GM21619 (cell line): ENCODE results near the gene TMEM121B.

Experiments used
- ATAC-seq: cut with Tn5 transposase; IDR thresholded peaks from one replicate; pipeline ENCODE4 v1.9.1; 2021; ENCODE audit not compliant: unreplicated experiment

TMEM121B gene

GRCh38 chr22:17112491-17113042 lies 8.6 kb downstream of the TMEM121B start:
- ATAC-seq = no peak

DNA sequence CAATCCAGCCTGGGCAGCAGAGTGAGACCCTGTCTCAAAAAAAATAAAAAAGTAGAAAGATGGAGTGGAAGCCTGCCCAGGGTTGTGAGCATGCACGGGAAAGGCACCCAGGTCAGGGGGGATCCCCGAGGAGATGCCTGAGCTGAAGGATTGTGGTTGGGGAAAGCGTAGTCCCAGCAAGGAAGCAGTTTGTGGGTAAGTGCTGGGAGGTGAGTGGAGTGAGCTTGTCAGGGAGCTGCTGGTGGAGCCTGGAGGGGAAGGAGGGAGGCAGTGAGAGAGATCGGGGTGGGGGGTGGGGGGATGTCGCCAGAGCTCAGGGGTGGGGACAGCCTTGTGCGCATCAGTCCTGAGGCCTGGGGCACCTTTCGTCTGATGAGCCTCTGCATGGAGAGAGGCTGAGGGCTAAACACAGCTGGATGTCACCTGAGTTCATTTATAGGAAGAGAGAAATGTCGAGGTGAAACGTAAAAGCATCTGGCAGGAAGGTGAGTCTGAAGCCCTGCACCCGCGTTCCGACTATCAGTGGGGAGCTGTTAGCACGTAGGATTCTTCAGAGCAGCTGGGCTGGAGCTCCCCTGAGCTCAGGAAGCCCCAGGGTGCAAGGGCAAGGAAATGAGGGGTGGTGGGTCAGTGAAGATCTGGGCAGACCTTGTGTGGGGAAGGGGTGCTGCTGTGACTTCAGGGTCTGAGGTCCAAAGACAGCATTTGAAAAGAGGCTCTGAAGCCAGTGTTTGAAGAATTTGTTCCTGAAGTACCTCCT lies 10.2 kb downstream of the TMEM121B start:
- no peak for ATAC-seq

DNA sequence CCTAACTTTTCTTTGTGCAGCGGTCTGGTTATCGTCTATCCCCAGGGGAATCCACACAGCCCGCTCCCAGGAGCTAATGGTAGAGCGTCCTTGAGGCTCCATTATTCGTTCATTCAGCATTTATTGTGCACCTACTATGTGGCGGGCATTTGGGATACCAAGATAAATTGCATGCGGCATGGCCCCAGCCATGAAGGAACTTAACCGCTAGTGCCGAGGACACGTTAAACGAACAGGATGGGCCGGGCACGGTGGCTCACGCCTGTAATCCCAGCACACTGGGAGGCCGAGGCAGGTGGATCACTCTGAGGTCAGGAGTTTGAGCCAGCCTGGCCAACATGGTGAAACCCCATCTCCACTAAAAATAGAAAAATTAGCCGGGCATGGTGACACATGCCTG lies 11.2 kb downstream of the TMEM121B start:
- no peak for ATAC-seq

- no peak for ATAC-seq
These were observed 11.9 kb downstream of the TMEM121B start for GRCh38 chr22:17109113-17109865.

- ATAC-seq = no peak
These were observed 12.7 kb downstream of the TMEM121B start for GRCh38 chr22:17108256-17109112.

DNA sequence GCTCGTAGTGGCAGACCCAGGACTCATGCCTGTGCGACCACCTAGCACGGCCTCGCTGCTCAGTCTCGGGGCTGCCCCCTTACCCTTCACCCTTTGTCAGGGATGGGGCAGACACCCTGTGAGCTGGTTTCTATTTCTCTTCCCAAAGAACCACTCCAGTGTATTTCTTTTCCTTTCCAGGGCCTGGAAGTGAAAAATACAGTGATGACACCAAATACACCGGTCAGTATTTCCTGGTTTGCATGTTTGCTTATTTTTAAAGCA lies 13.7 kb downstream of the TMEM121B start:
- ATAC-seq = no peak

DNA sequence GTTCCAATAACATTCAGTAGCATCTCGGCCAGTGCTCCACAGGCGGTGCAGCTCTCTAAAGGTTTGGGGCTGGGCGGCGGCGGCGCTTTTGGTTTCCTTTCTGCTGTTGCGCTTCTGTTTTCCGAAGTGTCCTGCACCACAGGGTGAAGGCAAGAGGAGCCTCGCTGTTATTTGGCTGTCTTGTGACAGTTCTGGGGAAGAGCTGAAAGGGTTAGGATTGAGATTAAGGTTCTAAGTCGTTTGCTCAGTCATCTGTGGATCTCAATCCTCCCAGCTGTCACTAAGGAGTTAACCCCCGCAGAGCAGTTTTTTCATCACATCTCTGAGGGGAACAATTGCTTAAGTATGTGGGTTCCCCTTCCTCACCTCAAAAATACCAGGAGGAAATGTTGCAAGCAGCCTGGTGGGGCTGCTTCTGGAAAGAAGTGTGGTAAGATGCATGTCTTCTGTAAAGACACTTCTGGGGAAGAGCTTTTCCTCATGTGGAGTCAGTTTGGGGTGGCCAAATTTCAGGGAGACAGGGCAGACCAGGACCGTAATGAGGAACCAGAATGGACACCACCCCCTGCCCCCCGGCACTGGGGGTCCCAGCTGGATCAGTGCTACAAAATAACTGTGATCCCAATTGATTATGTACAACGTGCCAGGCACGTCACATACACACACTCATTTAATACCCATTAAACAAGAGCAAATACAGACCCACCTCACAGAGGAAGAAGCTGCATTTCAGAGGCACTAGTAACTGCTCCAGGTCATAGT lies 14.2 kb downstream of the TMEM121B start:
- ATAC-seq = no peak

GRCh38 chr22:17106161-17106784 lies 14.9 kb downstream of the TMEM121B start:
- ATAC-seq = no peak

DNA sequence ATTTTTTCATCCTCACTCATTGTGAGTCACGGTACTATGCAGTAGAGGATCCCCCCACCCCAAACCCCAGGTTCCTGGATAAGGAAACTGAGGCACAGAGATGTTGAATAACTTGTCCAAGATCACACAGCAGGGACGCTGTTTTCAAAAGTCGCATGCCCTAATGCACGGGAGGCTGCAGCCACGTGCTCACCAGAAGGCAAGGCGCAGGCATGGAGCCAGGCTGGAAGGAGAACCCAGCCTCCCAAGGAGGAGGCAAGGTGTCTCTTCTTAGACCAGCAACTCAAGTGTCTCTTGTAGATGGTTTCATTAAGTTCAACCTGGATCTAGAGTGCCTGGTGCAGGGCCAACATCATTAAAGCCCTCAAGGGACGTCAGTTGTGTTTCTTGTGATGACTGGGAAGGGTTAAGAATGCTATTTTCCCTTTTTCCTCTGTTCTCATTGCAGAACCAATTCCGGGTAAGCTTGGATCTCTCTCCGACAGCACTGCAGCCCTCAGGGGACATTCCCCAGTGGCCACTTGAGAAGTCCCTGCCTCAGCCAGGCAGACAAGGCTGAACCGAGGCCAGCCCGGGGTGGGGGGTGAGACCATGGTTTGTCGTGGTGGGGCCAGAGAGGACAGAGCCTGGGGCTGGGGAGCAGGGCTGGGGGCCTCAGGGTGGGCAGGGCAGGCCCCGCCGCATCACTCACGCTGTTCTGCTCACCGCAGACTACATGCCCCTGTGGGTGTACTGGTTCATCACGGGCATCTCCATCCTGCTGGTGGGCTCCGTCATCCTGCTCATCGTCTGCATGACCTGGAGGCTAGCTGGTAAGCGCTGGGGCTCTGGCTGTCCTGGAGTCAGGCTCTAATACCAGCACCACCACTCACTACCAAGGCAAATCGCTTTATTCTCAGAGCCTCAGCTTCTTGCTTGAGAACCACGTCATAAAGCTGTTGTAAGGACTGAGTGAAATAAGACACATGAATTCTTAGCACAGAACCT lies 15.7 kb downstream of the TMEM121B start:
- no peak for ATAC-seq

- no peak for ATAC-seq
These were observed 16.7 kb downstream of the TMEM121B start for GRCh38 chr22:17104336-17104935.

- no peak for ATAC-seq
These were observed 17.8 kb downstream of the TMEM121B start for GRCh38 chr22:17103351-17103750.

DNA sequence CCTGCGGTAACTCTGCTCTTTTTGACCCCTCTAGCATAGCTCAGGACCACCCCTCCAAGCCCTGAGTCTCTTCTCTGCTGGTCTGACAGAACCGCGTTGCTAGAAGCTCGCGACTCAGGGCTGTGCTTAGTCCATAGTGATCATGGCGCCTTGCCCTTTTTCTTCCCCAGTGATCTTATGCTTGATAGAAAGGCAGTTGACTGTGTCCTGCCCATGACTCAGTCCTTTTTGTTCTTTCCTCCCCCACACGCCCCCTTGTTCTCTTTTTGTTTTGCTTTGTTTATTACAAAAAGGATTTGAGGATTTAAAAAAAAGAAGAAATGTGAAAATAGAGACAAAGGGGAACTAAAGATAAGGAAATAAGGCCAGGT lies 18.9 kb downstream of the TMEM121B start:
- no peak for ATAC-seq

- ATAC-seq = no peak
These were observed 19.5 kb downstream of the TMEM121B start for GRCh38 chr22:17101475-17102296.

GRCh38 chr22:17100621-17101020 lies 20.5 kb downstream of the TMEM121B start:
- no peak for ATAC-seq

DNA sequence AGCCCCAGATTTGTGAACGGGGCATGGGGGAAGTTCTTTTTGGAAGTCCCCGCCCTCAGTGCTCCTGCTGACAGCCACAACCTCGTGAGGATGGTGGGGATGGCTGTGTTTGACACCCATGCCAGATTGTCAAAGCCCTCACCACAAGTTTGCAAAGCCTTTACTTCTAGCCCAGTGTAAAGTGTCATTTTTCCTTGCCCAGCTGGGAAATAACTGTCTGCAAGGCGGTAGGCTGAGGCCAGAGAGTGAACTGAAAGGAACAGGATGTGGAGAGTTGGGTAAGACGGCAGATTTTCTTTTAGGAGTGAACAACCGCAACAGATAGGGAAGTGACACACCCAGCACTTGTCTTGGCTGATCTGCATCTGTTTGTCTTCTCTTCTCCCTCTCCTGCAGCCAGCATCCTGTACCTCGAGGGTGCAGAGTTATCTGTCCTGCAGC lies 22.8 kb downstream of the TMEM121B start:
- ATAC-seq = no peak

- ATAC-seq = no peak
These were observed 23.5 kb downstream of the TMEM121B start for GRCh38 chr22:17097701-17098100.

GRCh38 chr22:17097062-17097461 lies 24.1 kb downstream of the TMEM121B start:
- ATAC-seq = no peak

DNA sequence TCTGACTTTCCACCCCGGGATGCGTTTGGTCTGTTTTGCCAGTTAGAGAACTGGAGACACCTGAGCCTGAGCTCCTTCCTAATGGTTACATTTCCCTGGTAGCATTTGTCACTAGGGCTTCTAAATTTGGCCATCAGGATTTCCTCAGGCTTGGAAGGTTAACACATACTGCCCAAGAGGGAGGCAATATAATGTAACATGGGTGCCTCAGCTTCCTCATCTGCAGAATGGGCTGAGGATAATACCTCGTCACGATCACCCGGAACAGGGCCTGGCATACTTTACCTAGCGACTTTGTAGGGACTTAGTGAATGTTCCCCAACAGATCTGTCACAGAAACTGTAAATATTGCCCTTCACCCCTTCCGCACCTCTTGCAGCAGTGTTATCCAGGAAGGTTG lies 25.1 kb downstream of the TMEM121B start:
- ATAC-seq = no peak
